GM13977 (cell line): Measurements from ENCODE around the gene MMP25.

Source experiments
- DNase-seq: peaks from one replicate; pipeline ENCODE4 v3.0.0; 2012; ENCODE audit warnings: low spot score
- in situ Hi-C: fragments of 300-500 bp; cut with MboI; formaldehyde crosslinking; loops from one replicate; pipeline ENCODE4 v1.12.0; 2022; ENCODE audit warnings: low sequenced_read_pairs, low pct_unique_long_range_greater_than_20kb, mixed read lengths, inconsistent platforms; ENCODE audit not compliant: unreplicated experiment
- TF ChIP-seq, protein P1 (sequence below): IDR thresholded peaks from 2 replicates; pipeline ENCODE4 v1.5.1; 2012; ENCODE audit warnings: mild to moderate bottlenecking, control low read depth; ENCODE audit not compliant: insufficient read depth; ENCODE audit errors: extremely low read depth, missing control alignments

The MMP25 gene

DNA sequence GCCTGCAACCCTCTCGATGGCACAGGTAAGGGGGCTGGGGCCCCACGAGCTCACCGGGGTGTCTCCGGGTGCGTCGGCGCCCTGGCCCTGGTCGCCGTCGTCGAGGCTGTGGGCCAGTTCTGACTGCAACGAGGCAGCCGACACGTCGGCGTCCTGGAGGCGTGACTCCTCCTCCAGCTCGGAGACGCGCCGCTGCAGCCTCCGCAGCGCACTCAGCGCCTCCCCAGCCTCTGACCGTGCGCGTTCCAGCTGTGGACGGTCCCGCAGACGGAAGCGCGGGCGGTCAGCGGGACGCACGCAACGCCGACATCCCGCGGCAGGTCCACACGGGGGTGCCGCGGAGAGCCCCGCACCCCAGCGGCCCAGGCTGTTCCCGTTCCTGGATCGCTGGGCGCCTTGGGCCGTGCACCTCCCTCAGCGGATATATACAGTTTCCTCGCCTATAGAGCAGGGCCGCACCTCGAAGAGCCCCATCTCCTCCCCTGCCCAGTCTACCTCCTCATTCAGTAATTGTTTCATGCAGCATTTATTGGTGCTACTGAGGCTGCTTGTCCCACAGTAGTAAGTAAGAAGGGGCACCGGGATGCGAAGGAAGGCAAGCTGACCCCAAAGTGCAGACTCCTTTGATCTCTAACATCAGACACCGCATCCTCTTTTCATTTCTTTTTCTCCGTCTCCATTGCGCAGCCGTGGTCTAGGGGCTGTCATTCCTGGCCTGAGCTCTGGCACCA lies 16.7 kb upstream of the MMP25 start:
- peak; percentile 65 for DNase-seq
- TF ChIP-seq, protein P1, sequence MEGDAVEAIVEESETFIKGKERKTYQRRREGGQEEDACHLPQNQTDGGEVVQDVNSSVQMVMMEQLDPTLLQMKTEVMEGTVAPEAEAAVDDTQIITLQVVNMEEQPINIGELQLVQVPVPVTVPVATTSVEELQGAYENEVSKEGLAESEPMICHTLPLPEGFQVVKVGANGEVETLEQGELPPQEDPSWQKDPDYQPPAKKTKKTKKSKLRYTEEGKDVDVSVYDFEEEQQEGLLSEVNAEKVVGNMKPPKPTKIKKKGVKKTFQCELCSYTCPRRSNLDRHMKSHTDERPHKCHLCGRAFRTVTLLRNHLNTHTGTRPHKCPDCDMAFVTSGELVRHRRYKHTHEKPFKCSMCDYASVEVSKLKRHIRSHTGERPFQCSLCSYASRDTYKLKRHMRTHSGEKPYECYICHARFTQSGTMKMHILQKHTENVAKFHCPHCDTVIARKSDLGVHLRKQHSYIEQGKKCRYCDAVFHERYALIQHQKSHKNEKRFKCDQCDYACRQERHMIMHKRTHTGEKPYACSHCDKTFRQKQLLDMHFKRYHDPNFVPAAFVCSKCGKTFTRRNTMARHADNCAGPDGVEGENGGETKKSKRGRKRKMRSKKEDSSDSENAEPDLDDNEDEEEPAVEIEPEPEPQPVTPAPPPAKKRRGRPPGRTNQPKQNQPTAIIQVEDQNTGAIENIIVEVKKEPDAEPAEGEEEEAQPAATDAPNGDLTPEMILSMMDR, result no peak
- in situ Hi-C loops, result no loop called here

- TF ChIP-seq, protein P1, result no peak
- no peak for DNase-seq
- in situ Hi-C loops, result no loop called here
Observed at GRCh38 chr16:3030222-3031212, 15.8 kb upstream of the MMP25 start.

GRCh38 chr16:3032624-3033023 lies 13.7 kb upstream of the MMP25 start:
- peak; percentile 80 for DNase-seq
- TF ChIP-seq, protein P1, result no peak
- in situ Hi-C loops, result no loop called here

DNA sequence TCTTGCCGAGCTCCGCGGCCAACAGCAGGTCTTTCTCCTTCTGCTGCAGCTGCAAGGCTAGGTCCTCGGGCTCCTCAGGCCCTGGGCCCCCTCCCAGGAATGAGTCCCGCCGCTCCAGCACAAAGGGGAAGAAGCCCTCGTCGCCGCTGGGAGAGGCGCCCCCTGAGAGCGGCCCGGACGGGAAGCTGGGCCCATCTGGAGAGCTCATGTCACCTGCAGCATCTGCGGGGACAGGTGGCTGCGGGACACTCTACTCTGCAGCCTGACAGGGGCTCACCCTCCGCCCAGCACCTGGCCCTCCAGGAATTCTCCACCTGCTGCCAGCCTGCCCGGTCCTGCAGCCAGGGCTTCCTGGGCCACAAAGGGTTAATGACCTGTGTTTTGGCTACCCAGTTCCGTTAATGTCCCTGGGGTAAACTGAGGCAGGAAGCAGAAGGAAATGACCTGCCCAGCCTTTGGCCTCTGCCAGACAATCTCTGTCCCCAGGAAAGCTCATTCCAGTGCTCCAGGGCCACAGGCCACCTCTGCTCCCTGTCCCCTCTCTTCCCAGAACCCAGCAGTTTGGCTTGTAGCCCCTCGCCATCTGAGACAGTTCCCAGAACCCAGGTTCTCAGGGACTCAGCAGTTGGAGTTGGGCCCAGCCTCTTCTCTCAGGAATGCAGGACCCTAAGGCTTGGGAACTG lies 10.9 kb upstream of the MMP25 start:
- in situ Hi-C loops, result no loop called here
- DNase-seq, result no peak
- TF ChIP-seq, protein P1, result no peak

DNA sequence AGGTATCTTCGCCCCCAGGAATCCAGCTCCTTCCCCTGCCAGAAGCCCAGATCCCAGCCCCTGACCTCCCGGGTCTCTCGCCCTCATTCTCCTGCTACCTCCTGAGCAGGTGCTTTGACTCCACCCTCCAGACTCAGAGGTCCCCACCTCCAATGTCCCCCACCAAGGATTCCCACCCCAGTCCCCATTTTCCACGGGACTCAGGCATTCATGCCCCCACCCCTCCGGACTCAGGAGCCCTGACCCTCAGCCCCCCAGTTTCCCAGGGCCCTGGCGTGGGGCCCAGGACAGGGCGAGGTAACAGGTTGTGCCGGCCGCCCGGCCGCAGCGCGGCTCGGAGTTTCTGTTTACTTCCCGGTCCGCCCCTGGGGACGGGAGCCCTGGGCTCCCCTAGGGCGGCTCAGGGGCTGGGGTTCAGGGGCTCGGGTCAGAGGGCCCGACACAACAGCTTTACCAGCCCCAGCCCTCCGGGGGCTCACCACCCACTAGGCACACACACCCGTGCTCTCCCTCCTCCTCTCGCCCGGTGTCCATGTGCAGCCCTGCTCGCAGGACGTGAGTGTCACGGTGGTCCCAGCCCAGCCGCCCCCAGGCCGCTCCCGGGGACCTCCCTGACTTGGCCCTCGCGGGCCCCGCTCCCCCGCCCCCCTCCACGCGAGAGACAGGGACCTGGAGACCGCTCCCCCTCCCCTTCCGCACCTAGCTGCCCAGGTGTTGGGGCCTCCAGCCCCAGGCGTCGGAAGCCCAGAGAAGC lies 10.2 kb upstream of the MMP25 start:
- no peak for DNase-seq
- TF ChIP-seq, protein P1, result no peak
- in situ Hi-C loops, result no loop called here
